ENCODE data around the gene DAPK3.

The DAPK3 gene

DNA sequence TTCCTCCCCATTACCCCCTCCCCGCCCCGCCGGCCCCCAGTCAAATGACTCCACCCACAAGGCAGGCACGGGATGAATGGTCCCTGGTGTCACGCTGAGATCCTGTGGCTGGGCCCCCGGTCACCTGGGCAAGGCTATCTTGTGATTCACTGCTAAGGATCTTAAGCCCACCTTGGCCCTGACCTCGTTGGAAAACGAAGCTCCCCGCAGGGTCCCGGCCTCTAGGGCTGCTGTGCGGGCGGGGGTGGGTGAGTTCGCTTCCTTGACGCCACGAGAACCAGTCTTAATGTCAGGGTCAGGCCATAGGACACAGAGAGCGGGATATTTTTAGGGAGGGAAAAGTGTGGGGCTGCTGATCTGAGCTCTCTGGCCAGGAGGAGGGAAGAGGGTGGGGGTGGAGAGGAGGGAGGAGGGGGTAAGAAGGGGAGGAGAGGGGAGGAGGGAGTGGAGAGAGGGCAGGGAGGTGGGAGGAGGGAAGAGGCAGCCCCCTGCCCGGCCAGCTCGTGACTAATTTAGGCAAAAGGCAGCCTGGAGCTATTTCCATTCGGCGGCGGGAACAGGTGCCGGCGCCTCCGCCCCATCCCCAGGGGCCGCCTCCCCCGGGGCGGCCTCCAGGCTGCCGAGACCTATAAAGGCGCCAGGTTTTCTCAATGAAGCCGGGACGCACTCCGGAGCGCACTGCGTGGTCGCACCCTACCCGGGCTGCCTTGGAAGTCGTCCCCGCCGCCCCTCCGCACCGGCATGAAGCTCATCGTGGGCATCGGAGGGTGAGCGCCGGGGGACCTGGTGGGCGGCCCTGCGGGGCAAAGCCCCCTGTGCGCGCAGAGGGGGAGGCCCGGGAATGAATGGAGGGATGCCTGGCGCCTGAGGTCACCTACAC is 37.7 kb downstream of the DAPK3 start, which contains the start of gene NMRK2:
Gene NMRK2, plus strand, starts transcription at position 139 of the 880 bp plus-strand sequence. Its CDS starts 603 bp downstream, at position 742.
- no peaks in the 10 kb centered on the region for H3K36me3 ChIP-seq (ENCODE audit: control insufficient read depth in 2 of 2, insufficient read depth in 1 of 2, low read length in 2 of 2)
- H3K4me3 ChIP-seq (ENCODE audit: low read depth, low read length) = peak within 1 kb of the TSS; percentile 15; the same call in 1 of the 2 replicates
- no peak within 1 kb of the TSS for H3K27ac ChIP-seq (ENCODE audit: extremely low read depth, low read depth, low read length)
- no peaks in the 10 kb centered on the region for H3K4me1 ChIP-seq (ENCODE audit: control insufficient read depth, insufficient read depth, low read length)
- CTCF ChIA-PET = interaction anchor here (0.8 to 1.3 kb wide), 3 partner anchors 36 to 54 kb away, joined by 3 to 6 read pairs (median 4); partner anchors contain the start of gene EEF2
- POLR2A ChIA-PET = interaction anchor here (0.6 to 1.6 kb wide), 6 partner anchors 21 to 52 kb away, joined by 3 to 12 read pairs (median 4); partner anchors contain the start of genes DAPK3 and EEF2
- no peaks in the 10 kb centered on the region for H3K9me3 ChIP-seq (ENCODE audit: control insufficient read depth, insufficient read depth, low read depth, low read length)
- peak; percentile 73 for TF ChIP-seq ZFHX2 (tag by site-specific recombination; conservative IDR thresholded peaks at IDR 0.05)
- peak; percentile 77 for TF ChIP-seq KLF1 (tag by site-specific recombination; IDR thresholded peaks at IDR 0.05)
- no peak for TF ChIP-seq ZNF518A (tag by site-specific recombination; conservative IDR thresholded peaks at IDR 0.05; ENCODE audit: low read depth)
- no peak for TF ChIP-seq ZNF747 (tag by site-specific recombination; IDR thresholded peaks at IDR 0.05)
- TF ChIP-seq, protein P1, sequence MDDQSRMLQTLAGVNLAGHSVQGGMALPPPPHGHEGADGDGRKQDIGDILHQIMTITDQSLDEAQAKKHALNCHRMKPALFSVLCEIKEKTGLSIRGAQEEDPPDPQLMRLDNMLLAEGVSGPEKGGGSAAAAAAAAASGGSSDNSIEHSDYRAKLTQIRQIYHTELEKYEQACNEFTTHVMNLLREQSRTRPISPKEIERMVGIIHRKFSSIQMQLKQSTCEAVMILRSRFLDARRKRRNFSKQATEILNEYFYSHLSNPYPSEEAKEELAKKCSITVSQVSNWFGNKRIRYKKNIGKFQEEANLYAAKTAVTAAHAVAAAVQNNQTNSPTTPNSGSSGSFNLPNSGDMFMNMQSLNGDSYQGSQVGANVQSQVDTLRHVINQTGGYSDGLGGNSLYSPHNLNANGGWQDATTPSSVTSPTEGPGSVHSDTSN (CRISPR knock-in tag; IDR thresholded peaks at IDR 0.05) = no peak
- peak; percentile 76 for TF ChIP-seq SP2 (tag by site-specific recombination; IDR thresholded peaks at IDR 0.05)
- TF ChIP-seq SP3 (tag by site-specific recombination; IDR thresholded peaks at IDR 0.05) = peak; percentile 83
- TF ChIP-seq WT1 (tag by site-specific recombination; IDR thresholded peaks at IDR 0.05) = peak; percentile 86
- peak; percentile 24; the same call in 1 of the 2 replicates for TF ChIP-seq PRDM10 (tag by site-specific recombination; IDR thresholded peaks at IDR 0.05)
- TF ChIP-seq GLIS2 (tag by site-specific recombination; IDR thresholded peaks at IDR 0.05) = peak; percentile 56; the same call in 1 of the 2 replicates
- no peak for TF ChIP-seq ZNF37A (tag by site-specific recombination; IDR thresholded peaks at IDR 0.05)
- peak; percentile 53 for TF ChIP-seq ZIC2 (tag by site-specific recombination; IDR thresholded peaks at IDR 0.05)
- TF ChIP-seq, protein P2, sequence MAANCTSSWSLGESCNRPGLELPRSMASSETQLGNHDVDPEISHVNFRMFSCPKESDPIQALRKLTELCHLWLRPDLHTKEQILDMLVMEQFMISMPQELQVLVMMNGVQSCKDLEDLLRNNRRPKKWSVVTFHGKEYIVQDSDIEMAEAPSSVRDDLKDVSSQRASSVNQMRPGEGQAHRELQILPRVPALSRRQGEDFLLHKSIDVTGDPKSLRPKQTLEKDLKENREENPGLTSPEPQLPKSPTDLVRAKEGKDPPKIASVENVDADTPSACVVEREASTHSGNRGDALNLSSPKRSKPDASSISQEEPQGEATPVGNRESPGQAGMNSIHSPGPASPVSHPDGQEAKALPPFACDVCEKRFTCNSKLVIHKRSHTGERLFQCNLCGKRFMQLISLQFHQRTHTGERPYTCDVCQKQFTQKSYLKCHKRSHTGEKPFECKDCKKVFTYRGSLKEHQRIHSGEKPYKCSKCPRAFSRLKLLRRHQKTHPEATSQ (tag by site-specific recombination; IDR thresholded peaks at IDR 0.05) = no peak
- peak; percentile 78 for TF ChIP-seq EGR2 (tag by site-specific recombination; IDR thresholded peaks at IDR 0.05; ENCODE audit: low read depth)
- no peak for TF ChIP-seq ZNF692 (tag by site-specific recombination; IDR thresholded peaks at IDR 0.05)
- TF ChIP-seq PATZ1 (tag by site-specific recombination; IDR thresholded peaks at IDR 0.05) = peak; percentile 74
- peak; percentile 82 for TF ChIP-seq GLIS1 (tag by site-specific recombination; IDR thresholded peaks at IDR 0.05)
- 0 out of 2 replicates have a peak, but pooled peaks have one; percentile 12 for TF ChIP-seq ZBTB20 (tag by site-specific recombination; IDR thresholded peaks at IDR 0.05)
- TF ChIP-seq, protein P3, sequence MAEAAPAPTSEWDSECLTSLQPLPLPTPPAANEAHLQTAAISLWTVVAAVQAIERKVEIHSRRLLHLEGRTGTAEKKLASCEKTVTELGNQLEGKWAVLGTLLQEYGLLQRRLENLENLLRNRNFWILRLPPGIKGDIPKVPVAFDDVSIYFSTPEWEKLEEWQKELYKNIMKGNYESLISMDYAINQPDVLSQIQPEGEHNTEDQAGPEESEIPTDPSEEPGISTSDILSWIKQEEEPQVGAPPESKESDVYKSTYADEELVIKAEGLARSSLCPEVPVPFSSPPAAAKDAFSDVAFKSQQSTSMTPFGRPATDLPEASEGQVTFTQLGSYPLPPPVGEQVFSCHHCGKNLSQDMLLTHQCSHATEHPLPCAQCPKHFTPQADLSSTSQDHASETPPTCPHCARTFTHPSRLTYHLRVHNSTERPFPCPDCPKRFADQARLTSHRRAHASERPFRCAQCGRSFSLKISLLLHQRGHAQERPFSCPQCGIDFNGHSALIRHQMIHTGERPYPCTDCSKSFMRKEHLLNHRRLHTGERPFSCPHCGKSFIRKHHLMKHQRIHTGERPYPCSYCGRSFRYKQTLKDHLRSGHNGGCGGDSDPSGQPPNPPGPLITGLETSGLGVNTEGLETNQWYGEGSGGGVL (tag by site-specific recombination; IDR thresholded peaks at IDR 0.05) = peak; percentile 93
